Epidermal melanocyte (primary cell): ENCODE measurements around the gene TAMM41.
"Not testable (repeated sequence)": the region's sequence is repeated elsewhere in the genome, so short reads cannot be mapped to it uniquely, and the experiment has no call there.

Source experiments
- DNase-seq: peaks from one replicate; pipeline ENCODE4 v3.0.0; 2011; ENCODE audit warnings: low spot score; ENCODE audit not compliant: insufficient read length

Gene TAMM41

GRCh38 chr3:11846281-11847266, at the start of gene TAMM41:
TSS of gene TAMM41 (minus strand) at chr3:11846885. CDS start at chr3:11846636, 249 bp downstream.
- DNase-seq: peak; percentile 90

- DNase-seq: no peak
Observed at GRCh38 chr3:11878837-11879236, 32.2 kb upstream of the TAMM41 start.

- DNase-seq: not testable (repeated sequence)
Observed at GRCh38 chr3:11874707-11875106, 28.0 kb upstream of the TAMM41 start.

GRCh38 chr3:11863739-11864138, 17.1 kb upstream of the TAMM41 start:
- not testable (repeated sequence) for DNase-seq

- DNase-seq: not testable (repeated sequence)
Observed at GRCh38 chr3:11862584-11862983, 15.9 kb upstream of the TAMM41 start.

- DNase-seq: not testable (repeated sequence)
Observed at GRCh38 chr3:11862145-11862544, 15.5 kb upstream of the TAMM41 start.

- DNase-seq: not testable (repeated sequence)
Observed at GRCh38 chr3:11860213-11860612, 13.5 kb upstream of the TAMM41 start.

GRCh38 chr3:11853450-11853849, 6.8 kb upstream of the TAMM41 start:
- no peak for DNase-seq

- no peak for DNase-seq
Observed at GRCh38 chr3:11850003-11850402, 3.3 kb upstream of the TAMM41 start.

GRCh38 chr3:11847607-11848006, 922 bp upstream of the TAMM41 start:
- DNase-seq: no peak

GRCh38 chr3:11845651-11846050, 1.0 kb downstream of the TAMM41 start:
- no peak for DNase-seq

- DNase-seq: no peak
Observed at GRCh38 chr3:11844891-11845290, 1.8 kb downstream of the TAMM41 start.

- peak; percentile 54 for DNase-seq
Observed at GRCh38 chr3:11835028-11835639, 11.6 kb downstream of the TAMM41 start.

GRCh38 chr3:11832981-11833905, 13.4 kb downstream of the TAMM41 start:
- DNase-seq: peak; percentile 42

GRCh38 chr3:11829416-11829815, 17.3 kb downstream of the TAMM41 start:
- no peak for DNase-seq

GRCh38 chr3:11826628-11827265, 19.9 kb downstream of the TAMM41 start:
- no peak for DNase-seq

GRCh38 chr3:11825301-11825700, 21.4 kb downstream of the TAMM41 start:
- no peak for DNase-seq

- DNase-seq: no peak
Observed at GRCh38 chr3:11820531-11821041, 26.1 kb downstream of the TAMM41 start.

GRCh38 chr3:11819146-11819689, 27.5 kb downstream of the TAMM41 start:
- no peak for DNase-seq

- no peak for DNase-seq
Observed at GRCh38 chr3:11818033-11818432, 28.7 kb downstream of the TAMM41 start.
